HL-60 (cell line): ENCODE results near the gene ADAMTS12.

Source experiments
- DNase-seq, 2 experiments: peaks; one replicate each; pipeline ENCODE4 v3.0.0-alpha.2; 2010 to 2020; ENCODE audit warnings: low read depth in 1 of 2, low spot score in 1 of 2
- H3K27ac ChIP-seq: fragments of 250-450 bp; sonication (Bioruptor Pico); replicated peaks from 2 replicates; pipeline ENCODE4 v1.5.1; 2020; ENCODE audit warnings: mild to moderate bottlenecking, moderate library complexity
- H3K27me3 ChIP-seq: fragments of 250-450 bp; sonication (Bioruptor Pico); 2 replicates; pipeline ENCODE4 v1.5.1; 2021; ENCODE audit warnings: mild to moderate bottlenecking, moderate library complexity; ENCODE audit not compliant: insufficient read depth, poor library complexity, severe bottlenecking
- H3K4me3 ChIP-seq: replicated peaks from 2 replicates; pipeline ENCODE4 v1.5.1; 2011; ENCODE audit warnings: mild to moderate bottlenecking, control low read depth, low read length; ENCODE audit not compliant: insufficient read depth
- GABPA ChIP-seq: IDR thresholded peaks from 2 replicates; pipeline ENCODE4 v1.6.1; 2012; ENCODE audit warnings: low read depth
- POLR2AphosphoS5 ChIP-seq: IDR thresholded peaks from 2 replicates; pipeline ENCODE4 v1.6.1; 2012; ENCODE audit warnings: low read depth
- SPI1 ChIP-seq: IDR thresholded peaks from 2 replicates; pipeline ENCODE4 v1.6.1; 2012; ENCODE audit warnings: low read depth, mild to moderate bottlenecking, borderline replicate concordance
- TF ChIP-seq, protein P1 (sequence below): IDR thresholded peaks from 2 replicates; pipeline ENCODE4 v1.6.1; 2012; ENCODE audit warnings: low read depth; ENCODE audit not compliant: insufficient replicate concordance
- TF ChIP-seq, protein P2 (sequence below): IDR thresholded peaks from one replicate; pipeline ENCODE4 v1.5.1; 2011; ENCODE audit warnings: low read length, control low read depth, inconsistent platforms; ENCODE audit not compliant: insufficient read depth

Gene ADAMTS12

DNA sequence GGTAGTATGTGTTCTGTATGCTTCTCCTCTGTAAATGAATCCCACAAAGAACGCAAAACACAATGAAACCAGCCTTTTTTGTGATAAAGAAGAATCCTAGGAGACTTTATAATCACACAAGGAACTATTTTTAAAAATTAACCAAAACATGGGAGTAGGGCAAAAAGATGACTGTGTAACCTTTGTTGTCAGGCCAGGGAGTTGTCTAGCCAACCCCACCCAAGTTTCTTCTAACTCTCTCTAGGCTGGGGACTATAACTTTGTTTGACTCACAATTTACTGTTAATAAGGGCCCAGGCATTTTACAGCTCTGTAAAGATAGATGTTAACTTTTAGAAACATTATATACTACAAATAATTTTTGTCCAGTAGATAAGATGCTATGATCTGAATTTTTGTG, 176.1 kb downstream of the ADAMTS12 start:
- H3K27me3 ChIP-seq: no peaks in the 10 kb centered on the region

DNA sequence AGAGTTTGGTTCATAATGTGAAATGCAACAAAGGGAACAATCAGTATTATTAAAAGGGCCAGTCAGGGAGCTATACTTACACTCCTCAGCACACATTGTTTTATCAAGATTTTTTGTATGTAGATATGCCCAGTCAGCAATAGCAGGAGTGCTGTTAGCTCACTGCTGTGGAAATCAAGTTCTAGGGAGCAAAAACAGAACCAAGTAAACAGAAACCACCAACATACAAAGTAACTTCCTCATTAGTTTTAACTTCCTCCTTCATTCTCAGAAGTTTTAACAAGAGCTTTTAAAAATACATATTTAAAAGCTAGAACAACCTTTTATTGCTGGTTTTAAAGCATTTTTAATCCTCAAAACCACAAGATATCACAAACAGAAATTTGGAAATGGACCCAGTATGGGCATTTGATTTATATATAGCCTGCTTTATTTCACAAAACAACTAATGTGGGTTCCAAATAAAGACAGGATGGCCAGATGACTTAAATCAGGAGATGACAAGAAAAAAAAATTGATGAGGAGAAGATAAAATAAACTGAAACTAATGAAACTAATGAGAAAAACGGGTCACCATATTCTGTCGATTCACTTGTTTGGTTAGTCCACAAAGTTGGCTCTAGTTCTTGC, 178.5 kb downstream of the ADAMTS12 start:
- no peaks in the 10 kb centered on the region for H3K27me3 ChIP-seq
- no peak for DNase-seq
- TF ChIP-seq, protein P1, sequence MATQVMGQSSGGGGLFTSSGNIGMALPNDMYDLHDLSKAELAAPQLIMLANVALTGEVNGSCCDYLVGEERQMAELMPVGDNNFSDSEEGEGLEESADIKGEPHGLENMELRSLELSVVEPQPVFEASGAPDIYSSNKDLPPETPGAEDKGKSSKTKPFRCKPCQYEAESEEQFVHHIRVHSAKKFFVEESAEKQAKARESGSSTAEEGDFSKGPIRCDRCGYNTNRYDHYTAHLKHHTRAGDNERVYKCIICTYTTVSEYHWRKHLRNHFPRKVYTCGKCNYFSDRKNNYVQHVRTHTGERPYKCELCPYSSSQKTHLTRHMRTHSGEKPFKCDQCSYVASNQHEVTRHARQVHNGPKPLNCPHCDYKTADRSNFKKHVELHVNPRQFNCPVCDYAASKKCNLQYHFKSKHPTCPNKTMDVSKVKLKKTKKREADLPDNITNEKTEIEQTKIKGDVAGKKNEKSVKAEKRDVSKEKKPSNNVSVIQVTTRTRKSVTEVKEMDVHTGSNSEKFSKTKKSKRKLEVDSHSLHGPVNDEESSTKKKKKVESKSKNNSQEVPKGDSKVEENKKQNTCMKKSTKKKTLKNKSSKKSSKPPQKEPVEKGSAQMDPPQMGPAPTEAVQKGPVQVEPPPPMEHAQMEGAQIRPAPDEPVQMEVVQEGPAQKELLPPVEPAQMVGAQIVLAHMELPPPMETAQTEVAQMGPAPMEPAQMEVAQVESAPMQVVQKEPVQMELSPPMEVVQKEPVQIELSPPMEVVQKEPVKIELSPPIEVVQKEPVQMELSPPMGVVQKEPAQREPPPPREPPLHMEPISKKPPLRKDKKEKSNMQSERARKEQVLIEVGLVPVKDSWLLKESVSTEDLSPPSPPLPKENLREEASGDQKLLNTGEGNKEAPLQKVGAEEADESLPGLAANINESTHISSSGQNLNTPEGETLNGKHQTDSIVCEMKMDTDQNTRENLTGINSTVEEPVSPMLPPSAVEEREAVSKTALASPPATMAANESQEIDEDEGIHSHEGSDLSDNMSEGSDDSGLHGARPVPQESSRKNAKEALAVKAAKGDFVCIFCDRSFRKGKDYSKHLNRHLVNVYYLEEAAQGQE: no peak
- TF ChIP-seq SPI1: no peak
- no peak for TF ChIP-seq GABPA
- TF ChIP-seq, protein P2, sequence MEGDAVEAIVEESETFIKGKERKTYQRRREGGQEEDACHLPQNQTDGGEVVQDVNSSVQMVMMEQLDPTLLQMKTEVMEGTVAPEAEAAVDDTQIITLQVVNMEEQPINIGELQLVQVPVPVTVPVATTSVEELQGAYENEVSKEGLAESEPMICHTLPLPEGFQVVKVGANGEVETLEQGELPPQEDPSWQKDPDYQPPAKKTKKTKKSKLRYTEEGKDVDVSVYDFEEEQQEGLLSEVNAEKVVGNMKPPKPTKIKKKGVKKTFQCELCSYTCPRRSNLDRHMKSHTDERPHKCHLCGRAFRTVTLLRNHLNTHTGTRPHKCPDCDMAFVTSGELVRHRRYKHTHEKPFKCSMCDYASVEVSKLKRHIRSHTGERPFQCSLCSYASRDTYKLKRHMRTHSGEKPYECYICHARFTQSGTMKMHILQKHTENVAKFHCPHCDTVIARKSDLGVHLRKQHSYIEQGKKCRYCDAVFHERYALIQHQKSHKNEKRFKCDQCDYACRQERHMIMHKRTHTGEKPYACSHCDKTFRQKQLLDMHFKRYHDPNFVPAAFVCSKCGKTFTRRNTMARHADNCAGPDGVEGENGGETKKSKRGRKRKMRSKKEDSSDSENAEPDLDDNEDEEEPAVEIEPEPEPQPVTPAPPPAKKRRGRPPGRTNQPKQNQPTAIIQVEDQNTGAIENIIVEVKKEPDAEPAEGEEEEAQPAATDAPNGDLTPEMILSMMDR: no peak
- TF ChIP-seq POLR2AphosphoS5: no peak
- no peak overlapping the region for H3K27ac ChIP-seq
- no peak overlapping the region for H3K4me3 ChIP-seq

More for the DNA sequence above, 176.1 kb downstream of the ADAMTS12 start:
- no peak for TF ChIP-seq SPI1
- no peak for TF ChIP-seq POLR2AphosphoS5
- TF ChIP-seq, protein P2: no peak
- no peak for TF ChIP-seq GABPA
- TF ChIP-seq, protein P1: no peak
- H3K4me3 ChIP-seq: no peak overlapping the region
- no peak overlapping the region for H3K27ac ChIP-seq
- DNase-seq: no peak

DNA sequence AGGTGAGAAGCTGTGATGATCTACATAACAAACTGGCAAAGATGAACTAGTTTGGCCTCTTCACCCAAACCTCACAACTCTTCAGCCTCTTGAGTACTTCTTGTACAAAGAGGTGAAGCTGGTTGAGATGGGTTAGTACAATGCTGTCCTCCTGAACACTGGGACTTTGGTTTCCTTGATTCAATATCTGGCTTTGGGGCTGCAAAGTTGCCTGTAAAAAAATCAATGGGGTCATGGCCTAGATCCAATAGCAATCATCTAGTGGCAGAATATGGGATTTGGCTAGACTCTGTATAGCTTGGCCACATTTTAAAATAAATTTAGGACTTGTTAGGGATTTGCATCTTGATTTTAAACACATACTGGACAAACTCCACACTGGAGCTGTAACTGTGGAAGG, 179.1 kb downstream of the ADAMTS12 start:
- no peak overlapping the region for H3K27ac ChIP-seq
- H3K27me3 ChIP-seq: no peaks in the 10 kb centered on the region
- no peak for DNase-seq
- H3K4me3 ChIP-seq: no peak overlapping the region
- TF ChIP-seq SPI1: no peak
- TF ChIP-seq POLR2AphosphoS5: no peak
- TF ChIP-seq, protein P2: no peak
- TF ChIP-seq, protein P1: no peak
- no peak for TF ChIP-seq GABPA
